Osteocyte (in vitro differentiated cells): ENCODE results near the gene GPR85. TPM values are rescaled to one million over a fixed set of nuclear protein-coding genes. Genes with fewer than 3 reads are reported as not detected.

Experiments
- DNase-seq: peaks from one replicate; pipeline ENCODE4 v3.0.0; 2021; ENCODE audit warnings: mixed read lengths; ENCODE audit not compliant: unreplicated experiment; ENCODE audit errors: extremely low spot score
- H3K27ac Mint-ChIP-seq: one replicate; pipeline ENCODE4 v1.8.0; 2021; ENCODE audit warnings: mild to moderate bottlenecking, mixed read lengths; ENCODE audit not compliant: unreplicated experiment
- H3K27me3 Mint-ChIP-seq: one replicate; pipeline ENCODE4 v1.8.0; 2021; ENCODE audit warnings: mixed read lengths; ENCODE audit not compliant: unreplicated experiment
- H3K36me3 Mint-ChIP-seq: one replicate; pipeline ENCODE4 v1.8.0; 2021; ENCODE audit warnings: mixed read lengths; ENCODE audit not compliant: unreplicated experiment
- H3K4me1 Mint-ChIP-seq: one replicate; pipeline ENCODE4 v1.8.0; 2021; ENCODE audit warnings: mixed read lengths; ENCODE audit not compliant: unreplicated experiment
- H3K4me3 Mint-ChIP-seq: one replicate; pipeline ENCODE4 v1.8.0; 2021; ENCODE audit warnings: mild to moderate bottlenecking, moderate library complexity, mixed read lengths; ENCODE audit not compliant: unreplicated experiment
- H3K9me3 Mint-ChIP-seq: one replicate; pipeline ENCODE4 v1.8.0; 2021; ENCODE audit warnings: mixed read lengths; ENCODE audit not compliant: unreplicated experiment
- CTCF ChIP-seq: fragments of 200-600 bp; sonication (generic); IDR thresholded peaks from 2 replicates; pipeline ENCODE4 v1.5.0; 2021; ENCODE audit warnings: antibody characterized with exemption, mild to moderate bottlenecking, moderate library complexity
- total RNA-seq: library from RNA; stranded (reverse); gene quantifications from 2 replicates; pipeline ENCODE4 v1.2.1, GENCODE V29; 2021

Gene GPR85
- total RNA-seq, 1 donor from 2014 or later, result not detected

GRCh38 chr7:113045379-113045778 lies 41.2 kb downstream of the GPR85 start:
- no peak overlapping the region for H3K27ac Mint-ChIP-seq
- H3K4me3 Mint-ChIP-seq, result no peak overlapping the region
- no peak for TF ChIP-seq CTCF
- H3K36me3 Mint-ChIP-seq, result no peaks in the 10 kb centered on the region
- H3K4me1 Mint-ChIP-seq, result no peaks in the 10 kb centered on the region
- no peak for DNase-seq
- H3K9me3 Mint-ChIP-seq, result peaks cover 1% of the 10 kb centered on the region
- H3K27me3 Mint-ChIP-seq, result peaks cover 43% of the 10 kb centered on the region

- Mint-ChIP-seq H3K4me1 (no peaks in the 10 kb centered on the region), H3K4me3 (no peak overlapping the region), H3K27me3 (peaks cover 48% of the 10 kb centered on the region), H3K36me3 (no peaks in the 10 kb centered on the region), H3K9me3 (no peaks in the 10 kb centered on the region), H3K27ac (no peak overlapping the region)
- DNase-seq, result no peak
- no peak for TF ChIP-seq CTCF
These were observed 42.2 kb downstream of the GPR85 start for GRCh38 chr7:113044394-113044793.

- Mint-ChIP-seq H3K9me3 (no peaks in the 10 kb centered on the region), H3K36me3 (no peaks in the 10 kb centered on the region), H3K4me1 (no peaks in the 10 kb centered on the region), H3K27ac (no peak overlapping the region), H3K4me3 (no peak overlapping the region), H3K27me3 (peaks cover 41% of the 10 kb centered on the region)
- no peak for TF ChIP-seq CTCF
- no peak for DNase-seq
These were observed 45.8 kb downstream of the GPR85 start for GRCh38 chr7:113040849-113041248.

- no peaks in the 10 kb centered on the region for H3K36me3 Mint-ChIP-seq
- no peaks in the 10 kb centered on the region for H3K4me1 Mint-ChIP-seq
- TF ChIP-seq CTCF, result no peak
- no peak overlapping the region for H3K4me3 Mint-ChIP-seq
- no peak for DNase-seq
- H3K27me3 Mint-ChIP-seq, result peaks cover 35% of the 10 kb centered on the region
- H3K27ac Mint-ChIP-seq, result no peak overlapping the region
- no peaks in the 10 kb centered on the region for H3K9me3 Mint-ChIP-seq
These were observed 52.7 kb downstream of the GPR85 start for GRCh38 chr7:113033959-113034358.

Other genes starting within 250 kb of the GPR85 start
- 43.5 and 43.9 TPM in 2 replicates for gene SMIM30, start 31.7 kb upstream of the GPR85 start, total RNA-seq